Right renal pelvis (tissue), 4 donors: ENCODE results near the gene ADAM12. TPM values are rescaled to one million over a fixed set of nuclear protein-coding genes. Genes with fewer than 3 reads are reported as not detected.
A peak's percentile ranks its signal among the peaks of the same experiment; 100 is the strongest.
"Not testable (repeated sequence)": the region's sequence is repeated elsewhere in the genome, so short reads cannot be mapped to it uniquely, and the experiment has no call there.

ENCODE experiments used
- DNase-seq, 4 donors: peaks; one replicate each; pipeline ENCODE4 v3.0.0-alpha.2; 2013; ENCODE audit warnings: low read depth in 4 of 4, low spot score in 3 of 4, missing footprints in 1 of 4
- polyA plus RNA-seq, 4 donors: library from polyadenylated mRNA; unstranded; fragments of 120-200 nt; gene quantifications; one replicate each; pipeline ENCODE4 v1.2.1, GENCODE V29; 2013; ENCODE audit not compliant: insufficient read length in 4 of 4

ADAM12 gene
- polyA plus RNA-seq, 4 donors: 17.9 to 29.0 (median 27.5) TPM

- DNase-seq: no peak
Measured at GRCh38 chr10:126375926-126376554, 12.2 kb downstream of the ADAM12 start.

GRCh38 chr10:126375299-126375698 lies 13.0 kb downstream of the ADAM12 start:
- DNase-seq: no peak

GRCh38 chr10:126374435-126374834 lies 13.8 kb downstream of the ADAM12 start:
- no peak for DNase-seq

GRCh38 chr10:126373972-126374371 lies 14.3 kb downstream of the ADAM12 start:
- no peak for DNase-seq

GRCh38 chr10:126373147-126373546 lies 15.1 kb downstream of the ADAM12 start:
- DNase-seq: no peak

- DNase-seq: no peak
Measured at GRCh38 chr10:126372396-126372795, 15.9 kb downstream of the ADAM12 start.

GRCh38 chr10:126369125-126369710 lies 19.1 kb downstream of the ADAM12 start:
- DNase-seq: no peak

DNA sequence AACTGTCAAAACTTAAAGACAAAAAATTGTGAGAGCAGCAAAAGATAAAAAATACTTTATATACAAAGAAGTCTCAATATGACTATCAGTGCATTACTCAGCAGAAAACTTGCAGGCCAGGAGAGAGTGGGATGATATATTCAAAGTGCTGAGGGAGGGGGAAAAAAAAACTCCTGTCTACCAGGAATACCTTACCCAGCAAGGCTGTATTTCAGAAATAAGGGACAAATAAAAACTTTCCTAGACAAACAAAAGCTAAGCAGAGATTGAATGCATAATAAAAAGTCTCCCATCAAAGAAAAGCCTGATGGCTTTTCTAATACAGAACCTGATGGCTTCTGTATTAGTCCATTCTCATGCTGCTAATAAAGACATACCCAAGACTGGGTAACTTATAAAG lies 31.1 kb downstream of the ADAM12 start:
- no peak for DNase-seq

- DNase-seq: no peak
Measured at GRCh38 chr10:126353666-126354065, 34.6 kb downstream of the ADAM12 start.

- no peak for DNase-seq
Measured at GRCh38 chr10:126352453-126352852, 35.8 kb downstream of the ADAM12 start.

- DNase-seq: no peak
Measured at GRCh38 chr10:126351021-126351420, 37.3 kb downstream of the ADAM12 start.

GRCh38 chr10:126350216-126350992 lies 37.9 kb downstream of the ADAM12 start:
- DNase-seq: peak in 3 of 4 donors; percentile 26 to 40 (median 35)

GRCh38 chr10:126349676-126350075 lies 38.6 kb downstream of the ADAM12 start:
- DNase-seq: no peak

DNA sequence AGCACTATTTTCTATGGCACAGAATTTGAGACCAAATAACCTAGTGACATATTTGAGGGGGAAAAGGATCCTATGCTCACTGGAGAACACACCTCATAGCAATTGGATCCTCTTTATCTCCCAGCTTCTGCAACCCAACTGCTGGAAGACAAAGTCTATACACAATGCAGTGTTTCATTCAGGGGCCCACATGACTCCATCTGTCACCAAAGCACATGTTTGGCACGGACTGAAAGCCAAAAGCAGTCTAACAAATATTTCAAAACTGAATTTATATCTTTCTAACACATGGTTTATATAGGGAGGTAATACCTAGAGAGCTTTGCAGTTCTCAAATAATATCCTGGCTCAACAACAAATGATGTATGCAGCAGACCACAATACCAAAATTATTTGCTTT lies 39.2 kb downstream of the ADAM12 start:
- DNase-seq: no peak

GRCh38 chr10:126343496-126343895 lies 44.8 kb downstream of the ADAM12 start:
- not testable (repeated sequence) for DNase-seq

DNA sequence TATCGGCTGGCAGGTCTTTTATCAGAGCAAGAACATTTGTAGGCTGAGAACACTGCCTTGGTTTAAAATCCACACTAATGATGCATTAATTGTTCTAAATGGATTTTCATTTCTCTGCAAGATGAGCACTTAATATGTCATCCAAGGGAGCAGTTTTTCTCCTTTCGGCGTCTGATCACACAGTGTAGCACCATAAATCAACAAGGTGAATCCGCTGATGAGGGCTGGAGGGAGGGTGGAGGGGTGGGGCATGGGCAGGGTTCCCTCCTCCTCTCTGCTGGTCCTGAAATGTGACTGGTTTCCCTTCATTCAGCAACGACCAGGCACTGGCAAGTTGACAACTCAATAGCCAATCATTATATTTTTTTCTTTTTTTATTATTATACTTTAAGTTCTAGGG lies 45.6 kb downstream of the ADAM12 start:
- no peak for DNase-seq

DNA sequence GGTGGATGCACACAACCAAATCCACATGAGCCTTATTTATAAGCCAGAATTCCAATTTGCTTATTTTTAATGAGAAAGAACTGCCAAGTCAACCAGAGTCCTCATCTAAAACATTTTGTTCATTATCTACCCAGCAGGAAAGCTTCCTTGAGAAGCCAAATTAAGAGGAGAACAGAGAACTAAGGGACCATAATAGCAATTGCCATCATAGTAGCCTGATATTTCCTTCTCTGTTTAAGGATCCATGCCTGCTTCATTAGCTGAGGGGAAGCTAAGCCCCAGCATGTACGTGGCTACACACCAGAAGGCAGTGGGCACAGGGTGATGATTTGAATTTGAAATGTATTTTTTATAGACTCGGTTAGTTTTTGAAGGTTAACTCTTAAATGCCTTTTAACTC lies 46.8 kb downstream of the ADAM12 start:
- DNase-seq: no peak

- DNase-seq: no peak
Measured at GRCh38 chr10:126337251-126337810, 50.9 kb downstream of the ADAM12 start.

DNA sequence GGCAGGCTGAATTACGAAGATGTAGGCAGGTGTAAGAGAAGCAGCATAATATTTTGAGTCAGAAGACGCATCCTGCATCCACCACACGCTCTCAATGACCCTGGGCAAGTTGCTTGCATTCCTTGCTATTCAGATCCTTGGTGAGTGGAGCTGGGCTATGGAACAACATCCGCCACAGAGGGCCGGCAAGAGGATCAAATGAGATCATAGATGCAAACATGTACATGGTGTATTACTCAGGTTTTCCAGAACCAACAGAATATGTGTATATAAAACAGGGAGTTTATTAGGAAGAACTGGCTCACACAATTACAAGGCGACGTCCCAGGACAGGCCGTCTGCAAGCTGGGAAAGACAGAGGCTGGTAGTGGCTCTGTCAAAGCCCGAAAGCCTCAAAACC lies 51.5 kb downstream of the ADAM12 start:
- DNase-seq: no peak

DNA sequence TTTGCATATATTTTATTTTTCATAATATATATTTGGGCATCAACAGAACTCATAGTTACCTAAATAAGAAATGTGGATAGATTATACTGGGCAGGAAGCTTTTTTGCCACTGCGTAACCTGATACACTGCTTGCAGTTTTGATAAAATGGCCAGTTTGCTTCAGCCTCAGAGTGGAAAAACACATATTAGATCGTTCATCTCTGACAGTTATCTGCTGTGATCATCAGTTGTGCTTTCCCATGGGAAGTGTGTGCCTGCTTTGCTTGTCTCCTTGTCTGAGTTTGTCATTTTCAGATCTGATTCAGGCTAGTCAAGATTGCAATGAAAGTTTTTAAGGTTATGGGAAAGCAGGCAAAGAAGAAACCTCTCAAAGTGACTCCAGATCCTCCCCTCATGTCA lies 54.0 kb downstream of the ADAM12 start:
- no peak for DNase-seq

- DNase-seq: no peak
Measured at GRCh38 chr10:126332576-126332975, 55.7 kb downstream of the ADAM12 start.

DNA sequence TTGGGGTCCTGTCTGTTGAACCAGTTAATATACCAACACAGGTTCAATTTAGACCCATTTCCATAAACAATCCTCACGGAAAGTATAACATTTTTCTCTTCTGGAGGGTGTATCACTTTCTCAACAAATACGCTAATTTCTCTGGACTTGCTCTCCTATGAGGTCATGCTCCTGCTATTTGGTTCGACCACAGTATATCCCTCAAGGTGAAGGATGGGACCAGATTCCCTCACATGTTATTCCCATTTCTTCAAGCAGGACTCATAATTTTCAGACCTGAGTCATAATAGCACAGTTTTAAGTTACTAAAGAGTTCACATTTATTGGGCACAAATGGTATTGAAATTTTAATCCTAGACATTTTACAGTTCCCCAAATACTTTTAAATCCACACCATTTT lies 57.2 kb downstream of the ADAM12 start:
- DNase-seq: no peak
